GM12878 (cell line): ENCODE data around the gene SEPTIN1. TPM values are rescaled to one million over a fixed set of nuclear protein-coding genes. Genes with fewer than 3 reads are reported as not detected.

Experiments
- BACH1 ChIP-seq: fragments of 450-650 bp; IDR thresholded peaks from 2 replicates; pipeline ENCODE4 v1.6.1; 2017; ENCODE audit warnings: mild to moderate bottlenecking, borderline replicate concordance
- BHLHE40 ChIP-seq, 2 experiments: fragments of 450-650 bp in 1 of 2; IDR thresholded peaks; 2 replicates each; pipeline ENCODE4 v1.6.1; 2011 to 2017; ENCODE audit warnings: low read depth in 2 of 2, borderline replicate concordance in 1 of 2, improper control_type of control experiment in 1 of 2, low read length in 1 of 2, mild to moderate bottlenecking in 1 of 2
- CREB1 ChIP-seq: IDR thresholded peaks from 2 replicates; pipeline ENCODE4 v1.6.1; 2012; ENCODE audit warnings: low read depth, mild to moderate bottlenecking, inconsistent platforms
- CREM ChIP-seq: IDR thresholded peaks from 2 replicates; pipeline ENCODE4 v1.6.1; 2014; ENCODE audit warnings: antibody characterized with exemption, low read depth
- EGR1 ChIP-seq, 2 experiments: IDR thresholded peaks; 1 replicate in 1 of 2; 2 replicates in 1 of 2; pipeline ENCODE4 v1.6.1; 2011 to 2012; ENCODE audit warnings: low read depth in 2 of 2, low read length in 2 of 2, borderline replicate concordance in 1 of 2, mild to moderate bottlenecking in 1 of 2, moderate library complexity in 1 of 2
- EZH2 ChIP-seq: IDR thresholded peaks from 2 replicates; pipeline ENCODE4 v1.6.1; 2012; ENCODE audit warnings: low read depth, mild to moderate bottlenecking, control low read depth, inconsistent platforms, low read length, borderline replicate concordance; ENCODE audit not compliant: control insufficient read depth
- GABPA ChIP-seq: IDR thresholded peaks from 2 replicates; pipeline ENCODE4 v1.6.1; 2014; ENCODE audit warnings: antibody characterized with exemption, low read depth, mild to moderate bottlenecking, inconsistent platforms
- IKZF1 ChIP-seq: fragments of 450-650 bp; conservative IDR thresholded peaks from 2 replicates; pipeline ENCODE4 v1.6.1; 2017; ENCODE audit warnings: antibody characterized with exemption, mild to moderate bottlenecking
- KAT2A ChIP-seq: conservative IDR thresholded peaks from 2 replicates; pipeline ENCODE4 v1.6.1; 2011; ENCODE audit warnings: low read depth, low read length; ENCODE audit not compliant: control insufficient read depth
- MXI1 ChIP-seq: fragments of 150-350 bp; IDR thresholded peaks from 2 replicates; pipeline ENCODE4 v1.6.1; 2011; ENCODE audit warnings: low read depth, mild to moderate bottlenecking, inconsistent platforms, low read length, improper control_type of control experiment
- NKRF ChIP-seq: fragments of 450-650 bp; conservative IDR thresholded peaks from 2 replicates; pipeline ENCODE4 v1.6.1; 2017; ENCODE audit warnings: mild to moderate bottlenecking, moderate library complexity
- NR2C1 ChIP-seq: fragments of 450-650 bp; IDR thresholded peaks from 2 replicates; pipeline ENCODE4 v1.6.1; 2017; ENCODE audit warnings: antibody characterized with exemption, mild to moderate bottlenecking, moderate library complexity
- POLR2A ChIP-seq: IDR thresholded peaks from 2 replicates; pipeline ENCODE4 v1.6.1; 2011; ENCODE audit warnings: low read depth, mild to moderate bottlenecking, low read length
- RAD51 ChIP-seq: fragments of 450-650 bp; IDR thresholded peaks from 2 replicates; pipeline ENCODE4 v1.6.1; 2016; ENCODE audit warnings: moderate library complexity, mild to moderate bottlenecking, inconsistent platforms
- SPI1 ChIP-seq: IDR thresholded peaks from 2 replicates; pipeline ENCODE4 v1.6.1; 2011; ENCODE audit warnings: low read depth, mild to moderate bottlenecking, low read length, moderate library complexity, borderline replicate concordance; ENCODE audit not compliant: insufficient read depth
- SREBF2 ChIP-seq: IDR thresholded peaks from 2 replicates; pipeline ENCODE4 v1.6.1; 2012; ENCODE audit warnings: mild to moderate bottlenecking, low read length
- YBX1 ChIP-seq: fragments of 450-650 bp; IDR thresholded peaks from 2 replicates; pipeline ENCODE4 v1.6.1; 2016; ENCODE audit warnings: antibody characterized with exemption
- YY1 ChIP-seq: IDR thresholded peaks from 2 replicates; pipeline ENCODE4 v1.6.1; 2011; ENCODE audit warnings: low read depth, mild to moderate bottlenecking, low read length
- ZBTB11 ChIP-seq: fragments of 450-650 bp; formaldehyde crosslinking; IDR thresholded peaks from 2 replicates; pipeline ENCODE4 v1.5.0; 2022; ENCODE audit warnings: mild to moderate bottlenecking, missing genetic modification characterization
- ZNF622 ChIP-seq: fragments of 450-650 bp; IDR thresholded peaks from 2 replicates; pipeline ENCODE4 v1.6.1; 2017; ENCODE audit warnings: mild to moderate bottlenecking, inconsistent platforms
- polyA plus RNA-seq, 11 experiments: library from polyadenylated mRNA; depleted of rRNA in 4 of 11; unstranded in 6 of 11; stranded (reverse) in 5 of 11; fragments of >200 nt; fragmentation: Nextera tagmentation in 4 of 11; fragmentation: Illumina TruSeq in 1 of 11; extraction: Ambion mirVana in 4 of 11; extraction: Trizol in 1 of 11; gene quantifications; 1 replicate in 1 of 11; 2 replicates in 10 of 11; pipeline versions ENCODE4 v1.2.1 to v1.2.3, GENCODE V29; 2011 to 2016; ENCODE audit warnings: inconsistent platforms in 2 of 11, missing spikeins in 2 of 11, low read depth in 1 of 11
- total RNA-seq, 4 experiments: library from RNA; depleted of rRNA in 3 of 4; stranded (reverse); fragments of >200 nt in 3 of 4; fragmentation: Illumina TruSeq in 1 of 4; extraction: Trizol in 1 of 4; gene quantifications; 2 replicates each; pipeline versions ENCODE4 v1.2.1 to v1.2.3, GENCODE V29; 2013 to 2021

Gene SEPTIN1
- total and polyA plus RNA-seq, 10 of the 15 experiments (the other 5 are each of a cell fraction or from before 2014, with no cell fraction given) = 2.8 to 153 (median 94.1) TPM

- peak; percentile 5; the same call in 1 of the 2 replicates for TF ChIP-seq MXI1
- TF ChIP-seq IKZF1 = peak; percentile 68
- TF ChIP-seq ZBTB11 = no peak
- no peak for TF ChIP-seq YBX1
- no peak for TF ChIP-seq EZH2
- TF ChIP-seq KAT2A = no peak
- no peak for TF ChIP-seq CREM
- TF ChIP-seq YY1 = peak; percentile 82
- no peak for TF ChIP-seq ZNF622
- peak; percentile 80 for TF ChIP-seq POLR2A
- TF ChIP-seq BACH1 = peak; percentile 66; the same call in 1 of the 2 replicates
- no peak for TF ChIP-seq SREBF2
- TF ChIP-seq EGR1 (IDR thresholded peaks at IDR 0.05; ENCODE audit: borderline replicate concordance in 1 of 2, low read depth in 2 of 2, low read length in 2 of 2) = peak in 1 of 2 experiments; percentile 70; a peak in 1 of 3 replicates
- peak in 1 of 2 experiments; percentile 38; a peak in 1 of 4 replicates for TF ChIP-seq BHLHE40 (IDR thresholded peaks at IDR 0.05; ENCODE audit: borderline replicate concordance in 1 of 2, low read depth in 2 of 2, low read length in 1 of 2)
- no peak for TF ChIP-seq GABPA
- TF ChIP-seq SPI1 = no peak
- TF ChIP-seq CREB1 = no peak
- TF ChIP-seq NKRF = peak; percentile 86
- no peak for TF ChIP-seq RAD51
- TF ChIP-seq NR2C1 = peak; percentile 63
Measured at GRCh38 chr16:30369938-30370455, 12.4 kb downstream of the SEPTIN1 start (continued).
